ENCODE data around the gene ENKD1. TPM values are rescaled to one million over a fixed set of nuclear protein-coding genes. Genes with fewer than 3 reads are reported as not detected.

Gene ENKD1
- total and polyA plus RNA-seq, 10 of the 15 experiments (the other 5 are each of a cell fraction or from before 2014, with no cell fraction given), result 0.19 to 8.1 (median 2.8) TPM

DNA sequence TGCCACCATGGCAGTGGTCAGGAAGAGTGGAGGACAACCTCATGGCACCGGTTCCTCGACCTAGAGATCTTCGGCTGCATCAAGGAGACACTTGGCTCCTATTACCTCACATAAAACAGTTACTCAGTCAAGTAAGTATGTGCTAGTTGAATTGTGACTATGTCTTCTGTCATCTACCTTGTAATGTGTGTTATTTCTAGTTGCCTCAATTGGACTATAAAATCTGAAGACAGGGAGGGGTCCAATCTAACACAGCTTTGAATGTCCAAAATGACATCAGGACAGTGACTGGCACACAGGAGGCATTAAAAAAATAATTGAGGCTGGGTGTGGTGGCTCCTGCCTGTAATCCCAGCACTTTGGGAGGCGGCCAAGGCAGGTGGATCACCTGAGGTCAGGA lies 17.2 kb upstream of the ENKD1 start:
- FAIRE-seq, result no peak
- in situ Hi-C loops (cut with MboI), result no loop called here
- Histone ChIP-seq H3K9ac (ENCODE audit: control insufficient read depth, insufficient read depth, low read length) (no peak overlapping the region), H3K36me3 (ENCODE audit: control insufficient read depth in 2 of 2, insufficient read depth in 2 of 2, low read length in 1 of 2) (peaks cover 0 to 9% of the 10 kb centered on the region in 2 experiments; a peak in 3 of 4 replicates), H3K27ac (ENCODE audit: control insufficient read depth, insufficient read depth) (no peak overlapping the region), H3K4me1 (ENCODE audit: control insufficient read depth, insufficient read depth, low read length) (peaks cover 5% of the 10 kb centered on the region), H3K79me2 (ENCODE audit: control insufficient read depth, insufficient read depth, low read length) (no peaks in the 10 kb centered on the region), H3K27me3 (replicated peaks in 1 of 2; ENCODE audit: control insufficient read depth in 2 of 2, insufficient read depth in 2 of 2, low read length in 1 of 2) (no peaks in the 10 kb centered on the region), H3K9me3 (replicated peaks; ENCODE audit: control insufficient read depth, insufficient read depth, low read length) (no peaks in the 10 kb centered on the region), H3K4me2 (ENCODE audit: control insufficient read depth, insufficient read depth) (no peak overlapping the region), H4K20me1 (ENCODE audit: control insufficient read depth, insufficient read depth) (no peaks in the 10 kb centered on the region), H3K4me3 (no peak overlapping the region), H2AFZ (ENCODE audit: control insufficient read depth, low read depth, low read length) (no peak overlapping the region)
- no peak for DNase-seq (ENCODE audit: low read depth, low spot score)
- ChIA-PET POLR2A (interaction anchor here (1.4 kb wide), 1 partner anchor 203 kb away, joined by 5 read pairs; the partner anchor contains the start of gene ATP6V0D1), RAD21 (ENCODE audit: unreplicated experiment) (no interaction called here), CTCF (interaction anchor here (0.6 to 2.0 kb wide), 4 partner anchors 11 to 169 kb away, joined by 3 to 8 read pairs (median 4); no protein-coding TSS in a partner anchor), SMC1A (ENCODE audit: uncharacterized antibody, unreplicated experiment) (no interaction called here)
- 93% methylated on average over 4 of the region's 4 CpGs for WGBS (ENCODE audit: insufficient coverage, insufficient replicate concordance, low lambda C conversion rate, missing lambda C conversion rate)
- no TSS peak for BruUV-seq (replicated peaks)
- ATAC-seq, result no peak
- TF ChIP-seq SUPT20H (IDR thresholded peaks at IDR 0.05; ENCODE audit: borderline replicate concordance, control insufficient read depth, low read depth, low read length), result no peak
- TF ChIP-seq RCOR1 (conservative IDR thresholded peaks at IDR 0.05; ENCODE audit: low read depth, low read length), result no peak
- intact Hi-C loops (cut with micrococcal nuclease; ENCODE audit: unreplicated experiment), result no loop called here

GRCh38 chr16:67679935-67680897 lies 13.7 kb upstream of the ENKD1 start:
- ChIA-PET POLR2A (interaction anchor here (1.1 kb wide), 1 partner anchor 38 kb away, joined by 4 read pairs; no protein-coding TSS in a partner anchor), CTCF (interaction anchor here (0.6 to 1.1 kb wide), 2 partner anchors 122 to 245 kb away, joined by 3 to 4 read pairs; no protein-coding TSS in a partner anchor), SMC1A (ENCODE audit: uncharacterized antibody, unreplicated experiment) (interaction anchor here (0.6 kb wide), 1 partner anchor 20 kb away, joined by 3 read pairs; no protein-coding TSS in a partner anchor), RAD21 (ENCODE audit: unreplicated experiment) (no interaction called here)
- BruUV-seq (replicated peaks), result no TSS peak
- Histone ChIP-seq H3K9ac (ENCODE audit: control insufficient read depth, insufficient read depth, low read length) (no peak overlapping the region), H2AFZ (ENCODE audit: control insufficient read depth, low read depth, low read length) (no peak overlapping the region), H3K27ac (ENCODE audit: control insufficient read depth, insufficient read depth) (no peak overlapping the region), H3K36me3 (ENCODE audit: control insufficient read depth in 2 of 2, insufficient read depth in 2 of 2, low read length in 1 of 2) (peaks cover 0 to 7% of the 10 kb centered on the region in 2 experiments; a peak in 3 of 4 replicates), H3K79me2 (ENCODE audit: control insufficient read depth, insufficient read depth, low read length) (no peaks in the 10 kb centered on the region), H3K27me3 (replicated peaks in 1 of 2; ENCODE audit: control insufficient read depth in 2 of 2, insufficient read depth in 2 of 2, low read length in 1 of 2) (no peaks in the 10 kb centered on the region), H3K4me2 (ENCODE audit: control insufficient read depth, insufficient read depth) (no peak overlapping the region), H4K20me1 (ENCODE audit: control insufficient read depth, insufficient read depth) (no peaks in the 10 kb centered on the region), H3K4me3 (no peak overlapping the region), H3K9me3 (replicated peaks; ENCODE audit: control insufficient read depth, insufficient read depth, low read length) (no peaks in the 10 kb centered on the region), H3K4me1 (ENCODE audit: control insufficient read depth, insufficient read depth, low read length) (no peaks in the 10 kb centered on the region)
- intact Hi-C loops (cut with micrococcal nuclease; ENCODE audit: unreplicated experiment), result no loop called here
- WGBS (ENCODE audit: insufficient coverage, insufficient replicate concordance, low lambda C conversion rate, missing lambda C conversion rate), result 89% methylated on average over 10 of the region's 10 CpGs
- no peak for ATAC-seq
- in situ Hi-C loops (cut with MboI), result loop anchor here (5.0 kb wide), 1 partner anchor 247 kb away; no protein-coding TSS in a partner anchor
- no peak for DNase-seq (ENCODE audit: low read depth, low spot score)
- no peak for TF ChIP-seq MLLT1 (IDR thresholded peaks at IDR 0.05)
- no peak for FAIRE-seq

Data from GM12878 (cell line).